B cell (primary cell): ENCODE results near the gene ZNF331.

ENCODE experiments used
- CTCF ChIP-seq: fragments of 200-600 bp; IDR thresholded peaks from one replicate; pipeline ENCODE4 v1.8.0; 2022; ENCODE audit warnings: antibody characterized with exemption, mild to moderate bottlenecking
- EZH2 ChIP-seq: IDR thresholded peaks from 2 replicates; pipeline ENCODE4 v1.6.1; 2012; ENCODE audit warnings: borderline replicate concordance, low read depth, mild to moderate bottlenecking, moderate library complexity, low read length; ENCODE audit not compliant: insufficient read depth, poor library complexity, severe bottlenecking

- TF ChIP-seq CTCF (no peak), EZH2 (no peak)
Measured at GRCh38 chr19:53600217-53600616, 62.3 kb downstream of the ZNF331 start.
